Lower leg skin (tissue), 4 donors: ENCODE measurements around the gene CTIF. TPM values are rescaled to one million over a fixed set of nuclear protein-coding genes. Genes with fewer than 3 reads are reported as not detected.

Source experiments
- DNase-seq, 2 donors: peaks; one replicate each; pipeline ENCODE4 v3.0.0-alpha.2; 2019; ENCODE audit warnings: low spot score in 2 of 2
- H3K4me3 ChIP-seq: fragments of 200-600 bp; sonication (generic); 2 replicates; pipeline ENCODE4 v1.5.1; 2017; ENCODE audit warnings: mild to moderate bottlenecking, low read depth; ENCODE audit not compliant: poor library complexity, severe bottlenecking
- CTCF ChIP-seq, 3 donors: fragments of 450-650 bp; IDR thresholded peaks; one replicate each; pipeline ENCODE4 v1.5.1; 2016; ENCODE audit warnings: antibody characterized with exemption in 3 of 3, mild to moderate bottlenecking in 3 of 3, moderate library complexity in 2 of 3
- POLR2A ChIP-seq, 2 donors: fragments of 450-650 bp; IDR thresholded peaks; one replicate each; pipeline ENCODE4 v1.6.1; 2016 to 2017; ENCODE audit warnings: antibody characterized with exemption in 2 of 2, mild to moderate bottlenecking in 1 of 2, moderate library complexity in 1 of 2
- WGBS, 2 donors: methylation state at CpG; one replicate each; pipeline ENCODE4 v1.1.5; 2018; 5-methylcytosine and 5-hydroxymethylcytosine counted together
- intact Hi-C: fragments of 100-400 bp; cut with DNase I; formaldehyde crosslinking; loops from one replicate; pipeline ENCODE4 v1.15.0; 2023; ENCODE audit warnings: low total_unique reads
- total RNA-seq, 4 donors: library from RNA; depleted of rRNA; stranded (reverse); fragments of >200 nt; gene quantifications; one replicate each; pipeline ENCODE4 v1.1.0, GENCODE V29; 2016

Gene CTIF
- total RNA-seq, 4 donors from 2014 or later, result 22.6 to 44.0 (median 30.2) TPM

- 94 to 95% methylated on average over 4 of the region's 4 CpGs for WGBS, 2 donors
- no peak overlapping the region for H3K4me3 ChIP-seq
- intact Hi-C loops, result no loop called here
- DNase-seq, result peak in 1 of 2 donors; percentile 57
- TF ChIP-seq POLR2A (IDR thresholded peaks at IDR 0.05) (no peak), CTCF (IDR thresholded peaks at IDR 0.05) (no peak)
Measured at GRCh38 chr18:48882379-48882778, 343.5 kb downstream of the CTIF start.

GRCh38 chr18:48884306-48884705 is 345.5 kb downstream of the CTIF start:
- 90 to 94% methylated on average over 4 of the region's 4 CpGs for WGBS, 2 donors
- TF ChIP-seq POLR2A (IDR thresholded peaks at IDR 0.05), result no peak
- no peak for TF ChIP-seq CTCF (IDR thresholded peaks at IDR 0.05)
- peak in 1 of 2 donors; percentile 82 for DNase-seq
- H3K4me3 ChIP-seq, result no peak overlapping the region
- intact Hi-C loops, result no loop called here

- TF ChIP-seq CTCF (IDR thresholded peaks at IDR 0.05), result no peak
- TF ChIP-seq POLR2A (IDR thresholded peaks at IDR 0.05), result no peak
- intact Hi-C loops, result no loop called here
- H3K4me3 ChIP-seq, result no peak overlapping the region
- peak in 1 of 2 donors; percentile 25 for DNase-seq
- WGBS, 2 donors, result 75 to 82% methylated on average over 4 of the region's 4 CpGs
Measured at GRCh38 chr18:48884771-48885170, 345.9 kb downstream of the CTIF start.

- intact Hi-C loops, result no loop called here
- peak in 1 of 2 donors; percentile 67 for DNase-seq
- 85 to 86% methylated on average over 11 of the region's 11 CpGs for WGBS, 2 donors
- no peak overlapping the region for H3K4me3 ChIP-seq
- no peak for TF ChIP-seq CTCF (IDR thresholded peaks at IDR 0.05)
- no peak for TF ChIP-seq POLR2A (IDR thresholded peaks at IDR 0.05)
Measured at GRCh38 chr18:48885266-48885923, 346.6 kb downstream of the CTIF start.

GRCh38 chr18:48885924-48886400 is 347.1 kb downstream of the CTIF start:
- WGBS, 2 donors, result 94 to 95% methylated on average over 7 of the region's 7 CpGs
- DNase-seq, result peak in 1 of 2 donors; percentile 80
- TF ChIP-seq CTCF (IDR thresholded peaks at IDR 0.05) (no peak), POLR2A (IDR thresholded peaks at IDR 0.05) (no peak)
- intact Hi-C loops, result no loop called here
- H3K4me3 ChIP-seq, result no peak overlapping the region
